ENCODE data around the gene CEP104. TPM values are rescaled to one million over a fixed set of nuclear protein-coding genes. Genes with fewer than 3 reads are reported as not detected.

CEP104 gene
- total and polyA plus RNA-seq, 9 of the 15 experiments (the other 6 are each of a cell fraction or from before 2014, with no cell fraction given) = 11.2 to 63.4 (median 42.6) TPM

- TF ChIP-seq CTCF (IDR thresholded peaks at IDR 0.05 in 2 of 3, conservative IDR thresholded peaks at IDR 0.05 in 1 of 3; ENCODE audit: insufficient read depth in 2 of 3, low read depth in 1 of 3, low read length in 3 of 3) (peak in 1 of 3 experiments; percentile 18; a peak in 1 of 6 replicates), ZFX (CRISPR knock-in tag; IDR thresholded peaks at IDR 0.05) (peak; percentile 66), FOXK2 (conservative IDR thresholded peaks at IDR 0.05 in 1 of 2, IDR thresholded peaks at IDR 0.05 in 1 of 2; ENCODE audit: low read depth in 2 of 2) (peak; percentile 47 to 73; a peak in 3 of 4 replicates), CREB3L1 (IDR thresholded peaks at IDR 0.05; ENCODE audit: borderline replicate concordance, low read depth) (peak; percentile 91; the same call in 1 of the 2 replicates), ARID4B (CRISPR knock-in tag; IDR thresholded peaks at IDR 0.05) (peak; percentile 99), SP2 (IDR thresholded peaks at IDR 0.05; ENCODE audit: extremely low read depth, low read depth, low read length, poor library complexity, severe bottlenecking) (peak; percentile 100), ZNF263 (CRISPR knock-in tag; IDR thresholded peaks at IDR 0.05; ENCODE audit: borderline replicate concordance) (peak; percentile 58; the same call in 1 of the 2 replicates), CBX2 (IDR thresholded peaks at IDR 0.05; ENCODE audit: insufficient read depth, low read length, poor library complexity, severe bottlenecking) (no peak), BCLAF1 (IDR thresholded peaks at IDR 0.05; ENCODE audit: borderline replicate concordance in 1 of 2, control insufficient read depth in 1 of 2, low read depth in 2 of 2, low read length in 1 of 2) (peak in 1 of 2 experiments; percentile 84; a peak in 2 of 4 replicates), ERF (CRISPR knock-in tag; IDR thresholded peaks at IDR 0.05) (peak; percentile 67; the same call in 1 of the 2 replicates)
- TF ChIP-seq, protein P1, sequence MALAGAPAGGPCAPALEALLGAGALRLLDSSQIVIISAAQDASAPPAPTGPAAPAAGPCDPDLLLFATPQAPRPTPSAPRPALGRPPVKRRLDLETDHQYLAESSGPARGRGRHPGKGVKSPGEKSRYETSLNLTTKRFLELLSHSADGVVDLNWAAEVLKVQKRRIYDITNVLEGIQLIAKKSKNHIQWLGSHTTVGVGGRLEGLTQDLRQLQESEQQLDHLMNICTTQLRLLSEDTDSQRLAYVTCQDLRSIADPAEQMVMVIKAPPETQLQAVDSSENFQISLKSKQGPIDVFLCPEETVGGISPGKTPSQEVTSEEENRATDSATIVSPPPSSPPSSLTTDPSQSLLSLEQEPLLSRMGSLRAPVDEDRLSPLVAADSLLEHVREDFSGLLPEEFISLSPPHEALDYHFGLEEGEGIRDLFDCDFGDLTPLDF (CRISPR knock-in tag; IDR thresholded peaks at IDR 0.05) = peak; percentile 36; the same call in 1 of the 2 replicates
Observed at GRCh38 chr1:3796215-3797061, 60.6 kb downstream of the CEP104 start, which contains the start of gene LRRC47 (continued).
